ENCODE data around the gene MYLK.

DNA sequence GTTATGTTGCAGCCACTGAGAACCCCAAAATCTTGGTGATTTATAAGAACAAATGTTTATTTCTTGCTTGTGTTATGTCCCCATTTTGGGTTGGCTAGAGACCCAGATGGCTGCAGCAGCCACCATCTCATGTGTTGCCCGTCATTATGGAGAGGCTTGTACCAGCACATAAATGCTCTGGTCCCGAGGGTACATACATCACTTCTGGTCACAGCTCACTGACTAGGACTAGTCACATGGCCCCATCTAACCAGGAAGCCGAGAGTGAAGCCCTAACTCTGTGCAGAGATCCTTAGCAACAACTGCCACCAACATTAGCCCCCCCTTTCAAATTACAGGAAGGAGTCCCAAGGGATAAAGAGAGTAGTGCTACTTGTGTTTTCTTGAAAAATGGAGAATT is 273.8 kb downstream of the MYLK start:
- TF ChIP-seq EGR1 (IDR thresholded peaks at IDR 0.05; ENCODE audit: low read depth in 2 of 2) (no peak), GABPA (IDR thresholded peaks at IDR 0.05 in 1 of 2, conservative IDR thresholded peaks at IDR 0.05 in 1 of 2) (no peak), TAF1 (conservative IDR thresholded peaks at IDR 0.05) (no peak), JUND (IDR thresholded peaks at IDR 0.05) (no peak), RAD21 (IDR thresholded peaks at IDR 0.05) (no peak), NR2F2 (IDR thresholded peaks at IDR 0.05) (no peak)
- TF ChIP-seq, protein P1, sequence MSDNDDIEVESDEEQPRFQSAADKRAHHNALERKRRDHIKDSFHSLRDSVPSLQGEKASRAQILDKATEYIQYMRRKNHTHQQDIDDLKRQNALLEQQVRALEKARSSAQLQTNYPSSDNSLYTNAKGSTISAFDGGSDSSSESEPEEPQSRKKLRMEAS (IDR thresholded peaks at IDR 0.05), result no peak
- TF ChIP-seq, protein P2, sequence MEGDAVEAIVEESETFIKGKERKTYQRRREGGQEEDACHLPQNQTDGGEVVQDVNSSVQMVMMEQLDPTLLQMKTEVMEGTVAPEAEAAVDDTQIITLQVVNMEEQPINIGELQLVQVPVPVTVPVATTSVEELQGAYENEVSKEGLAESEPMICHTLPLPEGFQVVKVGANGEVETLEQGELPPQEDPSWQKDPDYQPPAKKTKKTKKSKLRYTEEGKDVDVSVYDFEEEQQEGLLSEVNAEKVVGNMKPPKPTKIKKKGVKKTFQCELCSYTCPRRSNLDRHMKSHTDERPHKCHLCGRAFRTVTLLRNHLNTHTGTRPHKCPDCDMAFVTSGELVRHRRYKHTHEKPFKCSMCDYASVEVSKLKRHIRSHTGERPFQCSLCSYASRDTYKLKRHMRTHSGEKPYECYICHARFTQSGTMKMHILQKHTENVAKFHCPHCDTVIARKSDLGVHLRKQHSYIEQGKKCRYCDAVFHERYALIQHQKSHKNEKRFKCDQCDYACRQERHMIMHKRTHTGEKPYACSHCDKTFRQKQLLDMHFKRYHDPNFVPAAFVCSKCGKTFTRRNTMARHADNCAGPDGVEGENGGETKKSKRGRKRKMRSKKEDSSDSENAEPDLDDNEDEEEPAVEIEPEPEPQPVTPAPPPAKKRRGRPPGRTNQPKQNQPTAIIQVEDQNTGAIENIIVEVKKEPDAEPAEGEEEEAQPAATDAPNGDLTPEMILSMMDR (IDR thresholded peaks at IDR 0.05; ENCODE audit: low read depth, low read length, missing input control), result no peak

Measured in liver (tissue), 3 donors.